Islet precursor cell (in vitro differentiated cells): ENCODE results near the gene KAT2B.
"Not testable (repeated sequence)": the region's sequence is repeated elsewhere in the genome, so short reads cannot be mapped to it uniquely, and the experiment has no call there.

Source experiments
- DNase-seq: peaks from one replicate; pipeline ENCODE4 v3.0.0-alpha.2; 2018

Gene KAT2B

DNA sequence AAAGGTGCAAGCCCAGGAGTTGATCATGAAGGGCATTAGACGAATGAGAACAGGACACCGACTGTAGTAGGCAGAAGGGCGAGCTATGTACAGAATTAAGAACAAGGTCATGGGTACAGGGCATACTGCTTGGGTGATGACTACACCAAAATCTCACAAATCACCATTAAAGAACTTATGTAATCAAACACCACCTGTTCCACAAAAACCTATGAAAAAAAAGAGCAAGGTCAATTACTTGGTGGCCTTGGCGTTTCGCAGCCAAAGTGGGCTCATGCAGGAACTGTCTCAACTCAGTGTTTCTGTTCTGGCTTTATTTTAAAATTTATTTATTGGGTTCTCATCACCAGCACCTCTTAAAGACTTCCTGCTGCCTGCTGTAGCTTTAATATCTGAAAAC, 2.1 kb downstream of the KAT2B start:
- no peak for DNase-seq

DNA sequence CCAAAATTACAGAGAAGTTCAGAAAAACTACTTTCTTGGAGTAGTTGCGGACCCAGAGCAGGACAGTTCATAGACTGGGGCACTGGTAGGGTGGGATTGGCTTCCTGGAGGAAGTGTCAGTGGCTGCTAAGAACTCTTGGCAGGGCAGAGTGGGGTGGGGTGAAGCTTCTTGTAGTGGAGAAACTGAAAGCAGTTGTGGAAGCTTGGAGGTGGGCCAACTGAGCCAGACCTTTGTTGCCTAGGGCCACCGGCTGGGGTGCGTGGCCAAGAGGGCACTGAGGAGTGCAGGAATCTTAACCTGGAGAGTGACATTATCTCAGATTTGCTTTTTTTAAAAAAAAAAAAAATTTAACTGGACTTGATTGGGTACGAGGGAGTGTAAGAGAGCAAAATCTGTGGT, 3.1 kb downstream of the KAT2B start:
- DNase-seq: no peak

DNA sequence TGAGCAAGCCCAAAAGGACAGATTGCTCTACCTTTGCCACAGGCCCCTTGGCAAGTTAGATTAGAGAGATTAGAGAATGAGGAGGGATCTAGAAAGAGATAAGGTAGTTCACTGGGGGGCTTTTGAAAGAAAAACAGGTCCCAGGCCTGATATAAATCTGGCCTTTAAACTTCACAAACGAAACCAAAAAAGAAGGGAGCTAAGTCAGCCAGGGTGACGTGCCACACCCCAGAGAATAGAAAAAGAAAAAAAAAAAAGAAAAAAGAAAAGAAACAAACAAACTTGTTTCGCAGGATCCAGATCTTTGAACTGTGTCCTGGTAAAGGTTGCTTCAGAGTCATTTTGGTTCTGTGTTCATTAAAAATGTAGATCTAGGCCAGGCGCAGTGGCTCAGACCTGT, 3.6 kb downstream of the KAT2B start:
- DNase-seq: no peak

DNA sequence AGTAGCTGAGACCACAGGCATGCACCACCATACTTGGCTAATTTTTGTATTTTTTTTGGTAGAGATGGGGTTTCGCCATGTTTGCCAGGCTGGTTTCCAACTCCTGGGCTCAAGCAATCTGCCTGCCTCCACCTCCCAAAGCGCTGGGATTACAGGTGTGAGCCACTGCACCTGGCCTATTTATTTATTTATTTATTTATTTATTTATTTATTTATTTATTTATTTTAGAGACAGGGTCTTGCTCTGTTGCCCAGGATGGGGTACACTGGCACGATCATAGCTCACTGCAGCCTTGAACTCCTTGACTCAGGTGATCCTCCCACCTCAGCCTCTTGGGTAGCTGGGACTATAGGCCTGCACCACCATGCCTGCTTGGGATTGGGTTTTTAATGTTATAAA, 4.9 kb downstream of the KAT2B start:
- DNase-seq: not testable (repeated sequence)

DNA sequence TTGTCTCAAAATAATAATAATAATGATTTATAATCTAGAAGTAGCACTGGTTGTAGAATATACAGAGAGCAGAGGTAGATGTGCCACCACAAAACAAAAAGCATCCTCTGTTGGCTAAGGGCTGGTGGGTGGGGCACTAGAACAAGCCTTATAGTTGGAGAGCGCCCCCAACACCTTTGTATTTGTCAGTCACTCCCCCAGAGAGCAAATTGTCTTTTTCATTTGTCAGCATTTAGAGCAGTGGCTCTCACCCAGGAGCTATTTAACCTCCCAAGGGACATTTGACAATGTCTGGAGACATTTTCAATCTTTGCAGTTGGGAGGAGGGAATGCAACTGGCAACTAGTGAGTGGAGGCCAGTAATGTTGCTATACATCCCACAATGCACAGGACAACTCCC, 6.3 kb downstream of the KAT2B start:
- no peak for DNase-seq

DNA sequence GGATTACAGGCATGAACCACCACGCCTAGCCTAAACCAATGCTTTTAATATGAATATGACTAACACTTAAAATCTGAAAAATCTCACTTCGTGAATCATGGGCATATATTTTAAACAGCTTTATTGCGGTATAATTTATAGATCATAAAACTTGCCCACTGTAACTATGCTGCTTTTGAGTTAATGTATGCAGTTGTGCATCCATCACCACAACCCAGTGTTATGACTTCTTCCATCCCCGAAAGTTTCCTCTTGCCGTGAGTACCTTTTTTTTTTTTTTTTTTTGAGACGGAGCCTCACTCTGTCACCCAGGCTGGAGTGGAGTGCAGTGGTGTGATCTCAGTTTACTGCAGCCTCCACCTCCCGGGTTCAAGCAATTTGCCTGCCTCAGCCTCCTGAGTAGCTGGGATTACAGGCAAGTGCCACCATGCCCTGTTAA, 7.1 kb downstream of the KAT2B start:
- no peak for DNase-seq

DNA sequence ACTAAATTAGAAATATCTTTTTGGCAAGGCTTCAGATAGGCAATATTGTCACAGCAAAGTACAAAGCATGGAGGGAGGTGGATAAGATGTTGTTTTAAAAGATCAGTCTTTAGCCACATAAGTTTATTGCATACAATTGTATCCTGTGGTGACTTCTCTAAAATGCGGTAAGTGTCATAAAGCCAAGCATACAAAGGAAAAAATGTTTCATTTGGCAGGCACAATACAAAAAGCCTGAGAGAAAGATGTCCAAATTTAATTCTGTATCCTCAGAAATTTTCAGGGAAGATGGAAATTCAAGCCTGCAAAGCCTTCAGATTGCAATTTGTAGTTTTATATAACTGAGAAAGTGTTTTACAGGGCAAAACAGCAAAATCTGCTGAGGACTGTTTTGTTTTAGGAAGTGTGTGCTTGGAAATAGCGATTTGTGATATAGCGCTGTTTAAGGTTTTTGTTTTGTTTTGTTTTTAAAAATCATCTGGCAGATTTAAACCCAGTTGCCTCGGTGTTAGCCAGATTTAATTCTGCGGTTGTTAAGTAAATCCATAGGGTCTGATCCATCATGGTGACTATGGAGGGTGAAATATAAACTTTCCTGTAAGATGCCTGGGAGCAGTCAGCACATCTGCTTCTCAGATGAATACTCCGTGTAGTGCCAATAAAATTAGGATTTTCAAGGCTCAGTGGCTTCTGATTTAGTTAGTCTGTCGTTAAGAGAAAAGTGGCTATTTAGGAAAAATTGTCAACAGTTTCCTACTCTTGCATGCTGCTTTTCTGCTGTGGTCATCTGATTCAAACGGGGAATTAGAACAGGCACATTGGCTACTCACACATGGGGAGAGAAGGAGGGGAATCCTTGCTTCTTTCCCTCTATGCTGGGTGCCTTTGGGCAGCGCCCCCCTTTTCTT, 8.0 kb downstream of the KAT2B start:
- no peak for DNase-seq

DNA sequence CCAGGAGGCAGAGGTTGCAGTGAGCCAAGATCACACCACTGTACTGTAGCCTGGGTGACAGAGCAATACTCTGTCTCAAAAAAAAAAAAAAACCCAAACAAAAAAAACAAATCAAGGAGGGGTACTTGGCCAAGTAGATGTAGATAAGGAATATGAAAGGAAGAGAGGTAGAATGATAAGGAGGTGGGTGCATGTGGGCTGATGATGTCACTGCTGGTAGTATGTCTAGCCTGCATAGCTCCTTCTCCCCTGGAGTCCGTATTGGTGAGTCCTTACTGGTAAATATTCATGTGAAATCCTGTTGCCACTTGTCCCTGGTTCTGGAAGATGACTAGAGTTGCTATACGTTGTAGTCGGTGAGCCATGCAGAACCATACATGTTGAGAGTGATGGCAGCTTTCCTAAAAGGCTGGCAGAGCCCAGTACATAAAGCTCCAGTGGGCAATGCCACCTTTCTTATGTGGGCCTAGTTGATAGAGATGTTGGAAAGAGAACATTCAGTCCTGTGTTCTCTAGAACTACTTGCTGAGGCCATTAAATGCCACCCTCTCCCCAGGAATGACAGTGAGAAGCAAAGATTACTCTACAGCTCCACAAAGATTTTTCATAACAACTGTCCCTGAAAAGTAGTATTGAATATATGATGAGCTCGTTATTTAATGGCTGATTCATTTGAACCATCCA, 11.0 kb downstream of the KAT2B start:
- DNase-seq: no peak

DNA sequence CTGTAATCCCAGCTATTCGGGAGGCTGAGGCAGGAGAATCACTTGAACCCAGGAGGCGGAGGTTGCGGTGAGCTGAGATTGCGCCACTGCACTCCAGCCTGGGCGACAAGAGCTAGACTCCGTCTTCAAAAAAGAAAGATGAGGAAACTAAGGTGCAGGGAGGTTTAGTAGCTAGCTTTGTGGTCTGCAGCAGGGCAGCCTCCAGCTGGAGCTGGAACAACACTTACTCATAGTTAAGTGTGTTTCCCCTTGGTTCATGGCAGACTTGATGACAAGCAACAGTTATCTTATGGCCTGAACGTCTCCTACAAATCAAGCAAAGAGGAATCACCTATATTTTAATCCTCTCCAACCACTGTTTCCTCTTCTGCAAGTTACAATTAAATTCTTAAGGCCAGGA, 12.6 kb downstream of the KAT2B start:
- no peak for DNase-seq

DNA sequence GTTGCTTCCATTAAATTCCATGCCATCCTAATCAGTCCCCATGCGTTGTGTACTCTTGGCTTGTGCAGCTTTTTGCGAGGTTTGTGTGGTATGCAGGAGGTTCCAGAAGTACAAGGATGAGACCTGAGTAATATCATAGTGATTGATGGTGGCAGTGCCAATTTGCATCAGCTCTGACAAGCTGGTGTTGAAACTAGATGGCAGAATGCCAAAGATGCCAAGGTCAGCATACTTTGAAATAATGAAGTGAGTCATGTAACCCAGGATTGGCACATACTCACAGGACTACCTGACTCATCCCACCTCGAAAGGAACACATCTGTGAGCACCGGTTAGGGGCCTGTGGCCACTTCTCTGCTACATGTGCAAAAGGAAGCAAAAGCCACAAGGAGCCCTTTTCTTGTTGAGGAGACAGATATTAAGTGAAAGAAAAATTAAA, 14.3 kb downstream of the KAT2B start:
- no peak for DNase-seq

DNA sequence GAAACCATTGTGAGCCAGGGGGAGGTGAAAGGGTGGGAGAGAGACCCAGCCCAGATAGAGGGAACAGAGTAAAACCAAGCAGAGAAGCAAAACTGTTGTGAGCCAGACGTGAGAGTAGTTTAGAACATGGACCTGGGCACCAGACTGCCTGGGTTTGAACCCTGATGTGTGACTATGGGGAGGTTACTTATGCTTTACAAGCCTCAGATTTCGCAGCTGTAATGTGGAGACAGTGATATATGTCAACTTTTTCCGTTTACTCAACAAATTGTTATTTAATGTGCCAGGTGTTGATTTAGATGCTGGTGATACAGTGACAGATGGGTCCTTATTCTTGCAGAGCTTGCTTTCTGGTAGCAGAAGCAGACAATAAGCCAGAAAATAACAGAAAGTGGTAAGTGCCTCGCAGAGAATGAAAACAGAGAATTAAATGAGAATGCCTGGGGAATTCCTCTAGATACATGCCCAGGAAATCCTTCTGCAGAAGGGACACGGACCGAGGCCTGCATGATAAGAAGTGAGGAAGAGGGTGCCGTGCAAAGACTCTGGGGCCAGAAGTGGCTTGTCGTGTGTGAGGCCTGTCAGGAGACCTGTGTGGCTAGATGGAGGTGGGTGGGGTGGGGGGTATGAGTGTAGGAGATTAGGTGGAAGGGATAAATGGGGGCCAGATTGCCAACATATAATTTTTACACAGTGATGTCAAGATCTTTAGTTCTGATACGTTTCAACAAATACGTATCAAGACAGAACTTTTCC, 15.0 kb downstream of the KAT2B start:
- no peak for DNase-seq

DNA sequence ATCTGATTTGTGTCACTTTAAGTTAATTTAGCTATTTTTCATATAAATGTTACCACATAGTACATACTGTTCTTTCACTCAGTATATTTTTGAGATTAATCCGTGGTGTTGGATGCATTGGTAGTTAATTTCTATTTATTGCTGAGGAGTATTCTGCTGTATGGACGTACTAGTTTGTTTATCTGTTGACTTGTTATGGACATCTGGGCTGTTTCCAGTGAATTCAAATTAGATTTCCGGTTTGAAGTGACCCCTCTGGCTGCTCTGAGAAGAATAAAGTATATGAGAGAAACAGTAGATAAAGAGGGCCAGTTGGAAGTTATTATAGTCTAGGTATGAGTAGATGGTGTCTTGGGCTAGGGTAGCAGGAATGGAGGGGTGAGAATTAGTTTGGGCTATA, 15.6 kb downstream of the KAT2B start:
- no peak for DNase-seq

DNA sequence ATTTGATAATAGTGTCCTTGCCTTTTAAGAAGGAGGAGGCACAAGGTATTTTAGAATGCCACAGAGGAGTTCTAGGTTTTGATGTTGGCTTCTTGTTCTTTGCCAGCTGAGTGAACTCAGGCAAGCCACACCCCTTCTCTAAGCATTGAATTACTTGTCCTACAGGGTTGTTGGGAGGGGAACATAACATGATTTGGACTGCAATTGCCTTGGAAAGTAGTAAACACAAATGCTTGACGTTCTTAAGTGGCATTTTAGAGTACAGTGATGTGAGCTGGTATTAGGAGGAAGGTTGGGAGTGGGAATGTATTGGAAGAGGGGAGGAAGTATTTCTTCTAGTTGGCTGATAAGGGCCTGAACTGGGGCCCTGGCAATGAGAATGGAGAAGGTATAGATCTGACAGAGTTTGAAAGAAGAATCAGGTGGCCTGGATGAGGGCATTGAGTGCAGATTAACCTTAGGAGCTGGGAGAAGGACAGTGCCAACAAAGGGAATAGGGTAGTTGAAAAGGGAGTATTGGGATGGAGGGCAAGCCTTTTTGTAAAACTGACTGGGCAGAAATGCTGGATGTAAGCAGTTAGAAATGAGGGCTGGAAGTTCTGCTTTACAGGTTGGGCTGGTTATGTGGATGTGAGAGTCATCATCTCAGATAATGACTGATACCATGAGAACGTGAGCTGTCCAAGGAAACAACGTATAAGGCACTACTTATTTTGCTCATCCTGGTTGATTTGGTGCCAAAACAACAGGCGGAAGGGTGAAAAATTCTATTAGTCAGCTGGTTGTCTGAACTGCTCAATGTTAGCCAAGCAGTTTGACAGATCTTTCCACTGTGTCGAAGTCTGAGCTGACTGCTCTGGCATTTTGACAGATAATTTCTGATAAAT, 16.7 kb downstream of the KAT2B start:
- no peak for DNase-seq

DNA sequence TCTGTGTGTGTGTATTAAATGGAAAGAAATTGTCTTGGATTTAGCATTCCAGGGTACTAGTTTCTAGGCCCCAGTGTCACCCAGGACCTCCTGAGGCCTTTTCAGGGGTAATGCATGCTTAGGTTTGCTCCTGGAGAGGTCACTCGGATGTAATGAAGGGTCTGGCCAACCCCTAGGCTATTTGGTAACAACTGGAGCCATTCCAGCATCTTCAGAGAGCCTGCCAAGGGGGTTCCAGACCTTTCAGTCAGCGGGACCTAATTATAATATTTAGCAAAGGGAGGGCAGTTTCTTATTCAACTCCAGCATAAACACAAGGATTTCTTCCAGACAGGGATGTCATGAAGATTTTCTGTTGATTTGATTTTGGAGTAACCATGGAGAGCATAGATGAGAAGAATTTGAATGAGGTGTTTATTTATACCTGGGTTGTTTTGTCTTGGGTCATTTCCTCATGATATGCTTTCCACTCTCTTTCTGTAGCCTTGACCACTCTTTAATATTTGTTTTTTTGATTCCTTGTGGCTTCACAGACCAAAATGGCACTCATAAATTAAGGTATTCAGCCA, 17.4 kb downstream of the KAT2B start:
- no peak for DNase-seq

DNA sequence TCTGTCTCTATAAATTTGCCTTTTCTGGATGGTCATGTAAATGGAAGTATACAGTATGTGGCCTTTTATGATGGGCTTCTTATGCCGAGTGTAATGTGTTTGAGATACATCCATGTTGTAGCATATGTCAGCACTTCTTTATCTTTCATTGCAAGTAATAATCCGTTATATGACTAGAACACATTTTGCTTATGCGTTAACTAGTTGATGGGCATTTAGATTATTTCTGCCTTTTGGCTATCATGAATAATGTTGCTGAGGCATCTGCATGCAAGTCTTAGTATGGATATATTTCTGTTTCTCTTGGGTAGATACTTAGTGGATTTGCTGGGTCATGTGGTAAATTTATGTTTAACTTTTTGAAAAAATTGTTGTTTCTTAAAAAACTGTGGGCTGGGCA, 19.7 kb downstream of the KAT2B start:
- DNase-seq: no peak

DNA sequence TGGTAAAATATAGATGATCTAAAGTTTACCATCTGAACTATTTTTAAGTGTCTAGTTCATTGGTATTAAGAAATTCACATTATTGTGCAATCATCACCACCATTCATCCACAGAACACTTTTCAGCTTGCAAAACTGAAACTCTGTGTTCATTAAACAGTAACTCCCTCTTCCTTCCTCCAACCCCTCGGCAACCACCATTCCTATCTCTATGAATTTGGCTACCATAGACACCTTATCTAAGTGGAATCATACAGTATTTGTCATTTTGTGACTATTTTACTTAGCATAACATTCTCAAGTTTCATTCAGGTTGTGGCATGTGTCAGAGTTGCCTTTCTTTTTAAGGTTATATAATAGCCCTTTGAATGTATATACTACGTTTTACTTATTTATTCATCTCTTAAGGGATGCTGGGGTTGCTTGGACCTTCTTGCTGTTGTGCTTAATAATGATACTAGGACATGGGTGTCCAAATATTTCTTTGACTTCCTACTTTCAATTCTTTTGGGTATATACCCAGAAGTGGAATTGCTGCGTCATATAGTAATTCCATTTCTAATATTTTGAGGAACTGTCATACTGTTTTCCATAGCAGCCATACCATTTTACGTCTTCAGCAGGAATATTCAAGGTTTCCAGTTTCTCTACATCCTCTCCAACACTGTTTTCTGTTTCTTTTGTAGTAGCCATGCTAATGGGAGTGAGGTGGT, 20.9 kb downstream of the KAT2B start:
- DNase-seq: no peak

DNA sequence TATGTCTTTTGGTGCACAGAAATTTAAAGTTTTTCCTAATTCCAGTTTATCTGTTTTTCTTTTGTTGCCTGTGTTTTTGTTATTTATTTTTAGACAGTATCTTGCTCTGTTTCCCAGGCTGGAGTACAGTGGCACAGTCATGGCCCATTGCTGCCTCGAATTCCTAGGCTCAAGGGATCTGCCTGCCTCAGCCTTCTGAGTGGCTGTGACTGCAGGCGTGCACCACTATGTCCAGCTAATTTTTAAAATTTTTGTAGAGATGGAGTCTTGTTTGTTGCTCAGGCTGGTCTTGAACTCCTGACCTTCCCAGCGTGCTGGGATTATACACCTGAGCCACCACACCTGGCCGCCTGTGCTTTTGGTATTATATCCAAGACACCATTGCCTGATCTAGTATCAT, 22.8 kb downstream of the KAT2B start:
- no peak for DNase-seq

DNA sequence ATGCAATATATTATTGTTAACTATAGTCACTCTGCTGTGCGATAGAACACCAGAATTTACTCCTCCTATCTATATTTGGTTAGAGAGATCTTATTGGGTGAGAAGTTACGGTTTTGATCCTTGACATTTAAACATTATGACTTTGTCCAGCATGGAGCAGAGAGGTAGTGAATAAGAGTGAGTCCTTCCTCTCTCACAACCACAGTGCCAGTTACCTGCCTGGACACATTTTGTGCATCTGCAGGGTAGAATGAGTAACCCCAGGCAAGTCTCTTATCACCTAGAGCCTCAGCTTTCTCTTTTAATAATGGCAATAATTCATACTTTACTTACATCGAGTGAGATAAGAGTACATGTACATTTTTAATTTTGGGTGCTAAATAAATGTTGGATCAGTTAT, 24.1 kb downstream of the KAT2B start:
- DNase-seq: no peak

DNA sequence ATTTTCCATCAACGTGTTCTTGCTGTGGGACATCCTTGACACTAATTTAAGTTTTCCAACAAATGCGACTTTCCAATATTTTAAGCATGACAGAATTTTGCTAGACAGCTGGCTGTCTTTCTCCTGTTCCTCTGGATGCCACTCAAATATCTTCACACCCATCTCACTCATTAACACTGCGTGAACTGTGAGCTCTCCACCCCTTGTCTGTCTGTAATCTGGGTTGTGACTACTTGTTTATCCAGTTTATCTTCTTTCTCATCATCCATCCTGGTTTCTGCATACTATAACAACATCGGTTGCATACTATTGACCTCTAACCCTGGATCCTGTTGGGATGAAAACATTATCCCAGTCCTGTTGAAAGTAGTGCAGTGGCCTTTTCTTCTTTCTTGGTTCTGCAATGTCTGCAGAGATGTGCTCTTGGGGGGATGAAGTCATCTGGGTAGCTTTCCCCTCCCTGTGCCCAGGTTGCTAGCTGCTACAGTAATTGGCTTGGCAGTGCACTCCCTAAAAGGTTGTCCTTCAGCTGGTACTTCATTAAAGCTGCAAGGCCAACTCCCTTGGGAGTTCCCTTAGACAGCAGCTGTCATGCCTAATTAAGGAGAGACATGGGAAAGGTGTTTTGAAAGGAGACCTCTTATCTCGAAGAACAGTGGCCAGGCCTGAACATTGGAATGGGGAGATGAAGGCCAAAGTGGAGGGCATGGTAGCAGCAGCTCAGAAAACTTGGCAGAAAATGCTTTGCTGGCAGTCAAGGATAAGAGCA, 24.7 kb downstream of the KAT2B start:
- DNase-seq: no peak

DNA sequence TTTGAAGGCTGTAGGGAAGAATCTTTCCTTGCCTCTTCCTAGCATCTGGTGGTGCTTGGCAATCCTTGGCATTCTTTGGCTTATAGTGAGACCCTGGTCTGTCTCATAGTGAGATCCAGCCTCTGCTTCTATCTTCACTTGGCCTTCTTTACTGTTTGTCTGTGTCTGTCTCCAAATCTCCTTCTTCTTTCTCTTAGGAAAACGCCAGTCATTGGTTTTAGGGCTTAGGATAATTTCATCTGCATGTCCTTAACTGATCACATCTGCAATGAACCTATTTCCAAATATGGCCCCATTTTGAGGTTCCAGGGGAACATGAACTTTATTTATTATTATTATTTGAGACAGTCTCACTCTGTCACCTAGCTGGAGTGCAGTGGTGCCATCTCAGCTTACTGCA, 25.8 kb downstream of the KAT2B start:
- no peak for DNase-seq
